Urinary bladder (tissue), 4 donors: ENCODE results near the gene CLCN3. TPM values are rescaled to one million over a fixed set of nuclear protein-coding genes. Genes with fewer than 3 reads are reported as not detected.
A peak's percentile ranks its signal among the peaks of the same experiment; 100 is the strongest.
"Not testable (repeated sequence)": the region's sequence is repeated elsewhere in the genome, so short reads cannot be mapped to it uniquely, and the experiment has no call there.

Experiments
- DNase-seq: peaks from one replicate; pipeline ENCODE4 v3.0.0-alpha.2; 2015; ENCODE audit errors: extremely low spot score
- H3K27ac ChIP-seq: one replicate; pipeline ENCODE4 v1.5.1; 2013; ENCODE audit warnings: low read depth, mild to moderate bottlenecking, moderate library complexity
- H3K36me3 ChIP-seq: one replicate; pipeline ENCODE4 v1.6.1; 2013; ENCODE audit warnings: mild to moderate bottlenecking, moderate library complexity; ENCODE audit not compliant: insufficient read depth
- H3K4me1 ChIP-seq: one replicate; pipeline ENCODE4 v1.6.1; 2013; ENCODE audit warnings: mild to moderate bottlenecking, moderate library complexity; ENCODE audit not compliant: insufficient read depth
- H3K4me3 ChIP-seq: one replicate; pipeline ENCODE4 v1.5.1; 2013; ENCODE audit warnings: low read depth, low read length
- WGBS: extraction: QIAGEN DNeasy Blood & Tissue Kit; methylation state at CpG from one replicate; pipeline ENCODE4 v1.1.7; 2013; 5-methylcytosine and 5-hydroxymethylcytosine counted together
- polyA plus RNA-seq: library from polyadenylated mRNA; stranded (reverse); fragments of 200-250 nt; gene quantifications from one replicate; pipeline ENCODE4 v1.2.3, GENCODE V29; 2013
- total RNA-seq: library from RNA; depleted of rRNA; stranded (reverse); fragments of >200 nt; gene quantifications from one replicate; pipeline ENCODE4 v1.2.3, GENCODE V29; 2014
- donor health status: healthy with polysubstance abuse.
- donor health status: healthy.

Gene CLCN3
- total RNA-seq (62.8 TPM), polyA plus RNA-seq (17.6 TPM)

- peak; percentile 88 for DNase-seq
- Histone ChIP-seq H3K4me1 (no peaks in the 10 kb centered on the region), H3K4me3 (peak within 1 kb of the TSS; percentile 73), H3K36me3 (no peaks in the 10 kb centered on the region), H3K27ac (peak within 1 kb of the TSS; percentile 83)
- WGBS = under 1% methylated on average over 67 of the region's 67 CpGs
These were observed at the start of gene CLCN3 for GRCh38 chr4:169619958-169620879. Gene CLCN3 (plus strand): TSS chr4:169620578. CDS start chr4:169635929, 15,351 bp downstream.

GRCh38 chr4:169571012-169571411 is 49.4 kb upstream of the CLCN3 start:
- H3K4me1 ChIP-seq, DNase-seq, H3K36me3 ChIP-seq, H3K27ac ChIP-seq, H3K4me3 ChIP-seq: not testable (repeated sequence)
- 88% methylated on average over 2 of the region's 3 CpGs for WGBS

DNA sequence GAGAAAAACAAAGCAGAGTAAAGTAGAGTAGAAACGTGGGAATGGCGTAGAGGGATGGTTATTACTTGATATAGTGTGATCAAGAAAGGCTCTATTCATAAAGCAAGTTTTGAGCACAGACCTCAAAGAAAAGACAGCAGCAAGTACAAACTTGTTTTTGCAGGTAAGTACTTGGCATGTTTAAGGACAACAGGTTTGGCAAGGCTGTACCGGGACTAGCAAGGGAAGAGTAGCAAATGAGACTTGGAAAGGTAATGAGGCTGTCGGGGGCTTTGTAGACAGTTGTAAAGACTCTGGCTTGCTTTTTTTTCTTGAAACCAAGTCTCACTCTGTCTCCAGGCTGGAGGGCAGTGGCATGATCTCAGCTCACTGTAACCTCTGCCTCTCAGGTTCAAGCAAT is 48.9 kb upstream of the CLCN3 start:
- Histone ChIP-seq H3K4me3 (no peak overlapping the region), H3K4me1 (no peaks in the 10 kb centered on the region), H3K27ac (no peak overlapping the region), H3K36me3 (peaks cover 1% of the 10 kb centered on the region)
- DNase-seq = no peak
- 89% methylated on average over 4 of the region's 4 CpGs for WGBS

GRCh38 chr4:169573889-169574288 is 46.5 kb upstream of the CLCN3 start:
- H3K36me3 ChIP-seq = no peaks in the 10 kb centered on the region
- no peak overlapping the region for H3K4me3 ChIP-seq
- no peak for DNase-seq
- no peak overlapping the region for H3K27ac ChIP-seq
- H3K4me1 ChIP-seq = no peaks in the 10 kb centered on the region
- WGBS = 98% methylated on average over 1 of the region's 1 CpG

DNA sequence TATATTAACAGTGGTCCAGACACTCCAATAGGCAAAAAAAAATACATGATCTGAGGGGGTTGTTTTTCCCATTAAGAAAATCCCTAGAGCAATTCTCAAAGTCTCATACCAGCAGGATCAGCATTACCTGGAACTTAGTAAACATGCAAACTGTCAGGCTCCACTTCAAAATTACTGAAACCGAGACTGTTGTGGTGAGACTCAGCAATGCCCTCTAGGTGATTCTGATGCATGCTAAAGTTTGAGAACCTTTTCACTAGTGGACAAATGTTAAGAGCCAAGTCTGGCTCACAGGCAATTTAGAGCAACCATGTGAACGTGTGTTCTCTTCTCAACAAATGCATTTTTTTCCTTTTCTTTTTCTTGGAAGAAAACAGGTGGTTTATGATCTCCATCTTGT is 38.2 kb upstream of the CLCN3 start:
- H3K4me3 ChIP-seq = no peak overlapping the region
- no peaks in the 10 kb centered on the region for H3K4me1 ChIP-seq
- no peak for DNase-seq
- H3K36me3 ChIP-seq = peaks cover 3% of the 10 kb centered on the region
- WGBS = 85% methylated on average over 2 of the region's 2 CpGs
- no peak overlapping the region for H3K27ac ChIP-seq

- Histone ChIP-seq H3K36me3 (peaks cover 3% of the 10 kb centered on the region), H3K27ac (no peak overlapping the region), H3K4me3 (no peak overlapping the region), H3K4me1 (no peaks in the 10 kb centered on the region)
- no peak for DNase-seq
- over 99% methylated on average over 3 of the region's 3 CpGs for WGBS
These were observed 37.7 kb upstream of the CLCN3 start for GRCh38 chr4:169582706-169583105.

DNA sequence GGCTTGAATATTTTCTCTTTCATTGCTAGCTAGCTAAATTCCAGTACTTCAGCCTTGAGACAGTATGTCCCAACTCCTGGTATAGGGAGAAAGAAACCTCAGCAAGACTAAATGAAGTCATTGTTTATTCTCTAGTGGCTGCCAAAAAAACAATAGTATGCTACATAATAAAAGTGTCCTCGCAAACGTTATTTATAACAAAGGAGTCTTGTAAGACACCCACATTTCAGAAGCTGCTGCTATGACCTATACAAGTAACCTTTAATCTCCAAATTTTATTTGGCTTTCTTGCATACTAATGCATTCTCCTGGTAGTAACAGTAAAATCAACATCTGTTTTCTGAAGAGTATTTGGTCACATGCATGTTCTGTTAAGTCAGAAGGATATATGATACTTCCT is 36.8 kb upstream of the CLCN3 start:
- Histone ChIP-seq H3K4me3 (no peak overlapping the region), H3K36me3 (peaks cover 5% of the 10 kb centered on the region), H3K4me1 (no peaks in the 10 kb centered on the region), H3K27ac (no peak overlapping the region)
- WGBS = 17% methylated on average over 2 of the region's 2 CpGs
- no peak for DNase-seq

DNA sequence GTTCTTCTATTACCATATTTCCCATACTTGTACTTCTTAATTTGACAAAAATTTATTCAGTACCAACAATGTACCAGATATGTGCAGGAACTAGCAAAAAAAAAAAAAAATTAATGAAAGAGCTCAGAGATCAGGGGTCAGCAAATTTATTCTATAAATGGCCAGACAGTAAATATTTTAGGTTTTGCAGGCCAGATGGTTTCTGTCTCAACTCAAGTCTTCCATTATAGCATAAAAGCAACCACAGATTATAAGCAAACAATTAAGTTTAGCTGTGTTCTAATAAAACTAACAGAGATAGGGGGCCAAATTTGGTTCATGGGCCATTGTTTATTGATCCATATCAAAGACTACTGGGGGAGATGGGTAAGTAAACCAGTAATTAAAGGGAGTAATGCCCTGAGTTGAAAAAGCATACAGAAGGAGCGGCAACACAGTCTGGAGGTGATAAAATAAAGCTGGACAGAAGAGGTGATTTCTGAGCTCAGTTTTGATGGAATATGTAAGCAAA is 27.3 kb upstream of the CLCN3 start:
- Histone ChIP-seq H3K27ac (no peak overlapping the region), H3K4me3 (no peak overlapping the region), H3K36me3 (peaks cover 2% of the 10 kb centered on the region), H3K4me1 (no peaks in the 10 kb centered on the region)
- WGBS = 88% methylated on average over 1 of the region's 1 CpG
- no peak for DNase-seq

DNA sequence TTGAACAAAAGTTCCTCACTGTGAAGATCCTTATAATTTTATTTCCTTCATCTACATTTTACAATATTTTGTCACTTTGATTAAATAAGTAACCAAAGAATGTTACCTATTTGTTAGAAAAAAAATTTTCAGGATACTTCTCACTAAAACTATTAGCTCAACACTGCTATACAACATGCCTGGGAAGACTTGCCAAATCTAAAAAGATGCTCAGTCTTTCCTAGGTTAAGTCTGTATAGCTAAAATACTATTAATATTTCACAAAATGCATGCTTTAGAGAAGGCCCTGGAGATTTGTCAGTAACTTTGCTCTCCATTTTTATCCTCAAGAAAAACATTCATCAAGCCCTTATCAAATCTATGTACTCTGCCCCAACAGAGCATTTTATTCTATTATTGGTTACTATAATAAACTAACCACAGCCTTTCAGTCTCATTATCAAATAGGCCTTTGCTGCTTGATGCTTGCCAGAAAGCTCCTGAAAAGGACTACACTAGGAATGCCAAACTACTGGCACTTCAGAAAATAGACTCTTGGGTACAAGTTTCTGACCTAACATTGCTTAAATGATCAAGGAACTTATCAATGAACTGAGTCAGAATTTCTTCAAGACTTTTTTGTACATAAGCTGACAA is 25.7 kb upstream of the CLCN3 start:
- Histone ChIP-seq H3K27ac (no peak overlapping the region), H3K4me3 (no peak overlapping the region), H3K36me3 (peaks cover 2% of the 10 kb centered on the region), H3K4me1 (no peaks in the 10 kb centered on the region)
- no peak for DNase-seq

- no peak for DNase-seq
- Histone ChIP-seq H3K36me3 (no peaks in the 10 kb centered on the region), H3K27ac (peak overlapping the region; percentile 38), H3K4me1 (no peaks in the 10 kb centered on the region), H3K4me3 (no peak overlapping the region)
These were observed 19.2 kb upstream of the CLCN3 start for GRCh38 chr4:169601016-169601771.

DNA sequence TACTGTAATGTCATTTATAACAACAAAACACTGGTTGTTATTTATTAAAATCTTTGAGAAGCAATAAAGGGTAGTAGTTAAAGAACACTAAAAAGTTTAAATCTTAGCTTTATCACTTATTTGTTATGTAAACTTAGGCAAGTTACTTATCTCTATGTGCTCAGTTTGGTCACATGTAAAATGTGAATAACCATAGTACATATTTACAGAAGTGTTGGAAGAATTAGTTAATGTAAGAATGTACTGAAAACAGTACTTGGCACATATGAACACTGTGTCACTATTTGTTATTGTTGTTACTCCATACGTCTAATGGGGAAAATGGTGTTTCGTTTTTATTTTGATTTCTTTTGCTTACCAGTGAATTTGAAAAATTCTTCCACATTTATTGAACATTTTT is 17.1 kb upstream of the CLCN3 start:
- no peak for DNase-seq
- 94% methylated on average over 2 of the region's 2 CpGs for WGBS
- H3K4me1 ChIP-seq = no peaks in the 10 kb centered on the region
- H3K36me3 ChIP-seq = no peaks in the 10 kb centered on the region
- H3K27ac ChIP-seq = no peak overlapping the region
- no peak overlapping the region for H3K4me3 ChIP-seq

- H3K36me3 ChIP-seq = no peaks in the 10 kb centered on the region
- H3K4me3 ChIP-seq = no peak overlapping the region
- no peak for DNase-seq
- H3K4me1 ChIP-seq = no peaks in the 10 kb centered on the region
- H3K27ac ChIP-seq = no peak overlapping the region
- 45% methylated on average over 1 of the region's 1 CpG for WGBS
These were observed 16.1 kb upstream of the CLCN3 start for GRCh38 chr4:169604131-169604900.

GRCh38 chr4:169604903-169605331 is 15.5 kb upstream of the CLCN3 start:
- H3K4me3 ChIP-seq = no peak overlapping the region
- DNase-seq = no peak
- H3K27ac ChIP-seq = no peak overlapping the region
- no peaks in the 10 kb centered on the region for H3K36me3 ChIP-seq
- H3K4me1 ChIP-seq = no peaks in the 10 kb centered on the region
- 93% methylated on average over 1 of the region's 1 CpG for WGBS
